Psoas muscle (tissue), 8 donors: ENCODE results near the gene GRIN3B. TPM values are rescaled to one million over a fixed set of nuclear protein-coding genes. Genes with fewer than 3 reads are reported as not detected.

Source experiments
- ATAC-seq, 4 donors: fragments of 200-7000 bp; cut with Tn5 transposase; one replicate each; pipeline ENCODE4 v1.9.1; 2020; ENCODE audit warnings: moderate library complexity in 3 of 4, mild to moderate bottlenecking in 2 of 4
- DNase-seq, 2 donors: peaks; one replicate each; pipeline ENCODE4 v3.0.0-alpha.2; 2020
- H3K27ac ChIP-seq: fragments of 200-600 bp; one replicate; pipeline ENCODE4 v1.8.0; 2022
- H3K27me3 ChIP-seq, 3 donors: fragments of 200-600 bp in 1 of 3; one replicate each; pipeline versions ENCODE4 v1.6.1 to v1.8.0; 2013 to 2022; ENCODE audit warnings: low read length in 2 of 3, mild to moderate bottlenecking in 2 of 3, moderate library complexity in 1 of 3; ENCODE audit not compliant: insufficient read depth in 3 of 3
- H3K36me3 ChIP-seq, 2 donors: fragments of 200-600 bp in 1 of 2; one replicate each; pipeline versions ENCODE4 v1.6.1 to v1.8.0; 2013 to 2022; ENCODE audit warnings: low read depth in 1 of 2, mild to moderate bottlenecking in 1 of 2, moderate library complexity in 1 of 2; ENCODE audit not compliant: insufficient read depth in 1 of 2
- H3K4me1 ChIP-seq: fragments of 200-600 bp; one replicate; pipeline ENCODE4 v1.8.0; 2022
- H3K4me3 ChIP-seq: fragments of 200-600 bp; one replicate; pipeline ENCODE4 v1.8.0; 2022; ENCODE audit warnings: mild to moderate bottlenecking
- H3K9me3 ChIP-seq: fragments of 200-600 bp; one replicate; pipeline ENCODE4 v1.8.0; 2022
- WGBS, 3 donors: extraction: QIAGEN DNeasy Blood & Tissue Kit; methylation state at CpG; one replicate each; pipeline versions ENCODE4 v1.1.6 to v1.1.7; 2013; 5-methylcytosine and 5-hydroxymethylcytosine counted together
- intact Hi-C, 2 donors: fragments of 100-400 bp; cut with DNase I; formaldehyde crosslinking; loops; one replicate each; pipeline versions ENCODE4 v1.11.0 to v1.14.2; 2022
- polyA plus RNA-seq, 3 donors: library from polyadenylated mRNA; stranded (reverse); fragments of 200-250 nt; gene quantifications; one replicate each; pipeline ENCODE4 v1.2.3, GENCODE V29; 2013
- total RNA-seq, 4 donors: library from RNA; stranded (reverse); fragmentation: NEBNext Ultra II Directional in 2 of 4; extraction: Animal tissue kit (Norgen Biotek cat#: 25700) in 2 of 4; gene quantifications; one replicate each; pipeline versions ENCODE4 v1.2.1 to v1.2.4, GENCODE V29; 2021 to 2023
- TF ChIP-seq, protein P1 (sequence below): fragments of 200-600 bp; IDR thresholded peaks from one replicate; pipeline ENCODE4 v1.8.0; 2022; ENCODE audit warnings: antibody characterized with exemption
- donor health status: healthy with polysubstance abuse.
- donor health status: DM: no; HTN: no; CAD: no; lungs with moderate emphysema.
- donor health status: Bipolar disorder and iron deficiency.
- donor health status: healthy.
- donor health status: DM: yes; HTN: yes; CAD: no.
- donor health status: DM: no; HTN: no; CAD: no.
- donor health status: DM: no; HTN: no; CAD: no.
- donor health status: DM: yes; HTN: yes; CAD: no.

GRIN3B gene
- total and polyA plus RNA-seq, 7 donors = 0.01 to 0.16 TPM; not detected in 5

- no peak overlapping the region for H3K27ac ChIP-seq
- no peak for DNase-seq
- H3K4me3 ChIP-seq = no peak overlapping the region
- ATAC-seq = no peak
- TF ChIP-seq, protein P1, sequence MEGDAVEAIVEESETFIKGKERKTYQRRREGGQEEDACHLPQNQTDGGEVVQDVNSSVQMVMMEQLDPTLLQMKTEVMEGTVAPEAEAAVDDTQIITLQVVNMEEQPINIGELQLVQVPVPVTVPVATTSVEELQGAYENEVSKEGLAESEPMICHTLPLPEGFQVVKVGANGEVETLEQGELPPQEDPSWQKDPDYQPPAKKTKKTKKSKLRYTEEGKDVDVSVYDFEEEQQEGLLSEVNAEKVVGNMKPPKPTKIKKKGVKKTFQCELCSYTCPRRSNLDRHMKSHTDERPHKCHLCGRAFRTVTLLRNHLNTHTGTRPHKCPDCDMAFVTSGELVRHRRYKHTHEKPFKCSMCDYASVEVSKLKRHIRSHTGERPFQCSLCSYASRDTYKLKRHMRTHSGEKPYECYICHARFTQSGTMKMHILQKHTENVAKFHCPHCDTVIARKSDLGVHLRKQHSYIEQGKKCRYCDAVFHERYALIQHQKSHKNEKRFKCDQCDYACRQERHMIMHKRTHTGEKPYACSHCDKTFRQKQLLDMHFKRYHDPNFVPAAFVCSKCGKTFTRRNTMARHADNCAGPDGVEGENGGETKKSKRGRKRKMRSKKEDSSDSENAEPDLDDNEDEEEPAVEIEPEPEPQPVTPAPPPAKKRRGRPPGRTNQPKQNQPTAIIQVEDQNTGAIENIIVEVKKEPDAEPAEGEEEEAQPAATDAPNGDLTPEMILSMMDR = no peak
- H3K9me3 ChIP-seq = no peaks in the 10 kb centered on the region
- no peaks in the 10 kb centered on the region for H3K4me1 ChIP-seq
- H3K36me3 ChIP-seq = peaks cover 0 to 8% of the 10 kb centered on the region in 2 donors
- H3K27me3 ChIP-seq = peaks cover 0 to 39% (median 21%) of the 10 kb centered on the region in 3 donors
- intact Hi-C loops = no loop called here
- 54 to 64% (median 57%) methylated on average over 23 to 32 of the region's 32 CpGs for WGBS, 3 donors
These were observed 4.1 kb downstream of the GRIN3B start for GRCh38 chr19:1004204-1004802.

DNA sequence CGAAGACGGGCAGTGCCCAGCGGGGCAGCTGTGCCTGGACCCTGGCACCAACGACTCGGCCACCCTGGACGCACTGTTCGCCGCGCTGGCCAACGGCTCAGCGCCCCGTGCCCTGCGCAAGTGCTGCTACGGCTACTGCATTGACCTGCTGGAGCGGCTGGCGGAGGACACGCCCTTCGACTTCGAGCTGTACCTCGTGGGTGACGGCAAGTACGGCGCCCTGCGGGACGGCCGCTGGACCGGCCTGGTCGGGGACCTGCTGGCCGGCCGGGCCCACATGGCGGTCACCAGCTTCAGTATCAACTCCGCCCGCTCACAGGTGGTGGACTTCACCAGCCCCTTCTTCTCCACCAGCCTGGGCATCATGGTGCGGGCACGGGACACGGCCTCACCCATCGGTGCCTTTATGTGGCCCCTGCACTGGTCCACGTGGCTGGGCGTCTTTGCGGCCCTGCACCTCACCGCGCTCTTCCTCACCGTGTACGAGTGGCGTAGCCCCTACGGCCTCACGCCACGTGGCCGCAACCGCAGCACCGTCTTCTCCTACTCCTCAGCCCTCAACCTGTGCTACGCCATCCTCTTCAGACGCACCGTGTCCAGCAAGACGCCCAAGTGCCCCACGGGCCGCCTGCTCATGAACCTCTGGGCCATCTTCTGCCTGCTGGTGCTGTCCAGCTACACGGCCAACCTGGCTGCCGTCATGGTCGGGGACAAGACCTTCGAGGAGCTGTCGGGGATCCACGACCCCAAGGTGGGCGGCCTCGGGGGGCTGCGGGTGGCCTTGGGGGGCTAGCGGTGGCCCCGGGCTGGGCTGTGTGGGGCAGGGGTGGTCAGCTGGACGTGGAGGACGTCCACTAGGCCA lies 4.8 kb downstream of the GRIN3B start:
- intact Hi-C loops = no loop called here
- TF ChIP-seq, protein P1 = no peak
- no peak overlapping the region for H3K4me3 ChIP-seq
- peaks cover 3 to 15% of the 10 kb centered on the region in 2 donors for H3K36me3 ChIP-seq
- 81 to 85% (median 82%) methylated on average over 70 of the region's 70 CpGs for whole genome bisulfite sequencing, 3 donors
- H3K27me3 ChIP-seq = peaks cover 0 to 31% (median 19%) of the 10 kb centered on the region in 3 donors
- H3K9me3 ChIP-seq = no peaks in the 10 kb centered on the region
- DNase-seq = no peak
- H3K4me1 ChIP-seq = no peaks in the 10 kb centered on the region
- ATAC-seq = no peak
- no peak overlapping the region for H3K27ac ChIP-seq

GRCh38 chr19:1006711-1007398 lies 6.6 kb downstream of the GRIN3B start:
- intact Hi-C loops = no loop called here
- peaks cover 0 to 13% (median 5%) of the 10 kb centered on the region in 3 donors for H3K27me3 ChIP-seq
- DNase-seq = no peak
- H3K27ac ChIP-seq = no peak overlapping the region
- TF ChIP-seq, protein P1 = no peak
- H3K4me3 ChIP-seq = no peak overlapping the region
- H3K4me1 ChIP-seq = no peaks in the 10 kb centered on the region
- 74 to 79% (median 74%) methylated on average over 25 to 27 of the region's 27 CpGs for WGBS, 3 donors
- no peak for ATAC-seq
- H3K9me3 ChIP-seq = no peaks in the 10 kb centered on the region
- H3K36me3 ChIP-seq = peaks cover 11 to 33% of the 10 kb centered on the region in 2 donors

GRCh38 chr19:1007399-1008251 lies 7.4 kb downstream of the GRIN3B start:
- H3K4me3 ChIP-seq = no peak overlapping the region
- H3K36me3 ChIP-seq = peaks cover 13 to 41% of the 10 kb centered on the region in 2 donors
- no peak for ATAC-seq
- DNase-seq = no peak
- intact Hi-C loops = no loop called here
- H3K27me3 ChIP-seq = peaks cover 0 to 9% (median 0%) of the 10 kb centered on the region in 3 donors
- TF ChIP-seq, protein P1 = no peak
- no peak overlapping the region for H3K27ac ChIP-seq
- 89 to 91% (median 90%) methylated on average over 64 to 73 of the region's 73 CpGs for WGBS, 3 donors
- no peaks in the 10 kb centered on the region for H3K4me1 ChIP-seq
- no peaks in the 10 kb centered on the region for H3K9me3 ChIP-seq
